Natural killer cell (primary cell): Measurements from ENCODE around the gene RAI1. TPM values are rescaled to one million over a fixed set of nuclear protein-coding genes. Genes with fewer than 3 reads are reported as not detected.
A peak's percentile ranks its signal among the peaks of the same experiment; 100 is the strongest.

Experiments used
- ATAC-seq, 3 donors: fragments of 150-1000 bp in 2 of 3; fragments of 200-7000 bp in 1 of 3; cut with Tn5 transposase; 1 replicate in 1 of 3; 2 replicates in 2 of 3; pipeline ENCODE4 v1.10.0; 2021; ENCODE audit warnings: mild to moderate bottlenecking in 2 of 3, moderate library complexity in 2 of 3
- DNase-seq, 2 donors: peaks; one replicate each; pipeline versions ENCODE4 v3.0.0 to v3.0.0-alpha.2; 2013 to 2021; ENCODE audit warnings: mixed read lengths in 1 of 2
- H3K27ac ChIP-seq: one replicate; pipeline ENCODE4 v1.5.1; 2013; ENCODE audit warnings: mild to moderate bottlenecking, low read length
- H3K27me3 ChIP-seq: one replicate; pipeline ENCODE4 v1.6.1; 2013; ENCODE audit warnings: low read length; ENCODE audit not compliant: control insufficient read depth, insufficient read depth
- H3K36me3 ChIP-seq: one replicate; pipeline ENCODE4 v1.6.1; 2013; ENCODE audit warnings: low read length; ENCODE audit not compliant: control insufficient read depth, insufficient read depth
- H3K4me1 ChIP-seq: one replicate; pipeline ENCODE4 v1.6.1; 2013; ENCODE audit warnings: low read length; ENCODE audit not compliant: control insufficient read depth, insufficient read depth
- H3K4me3 ChIP-seq: one replicate; pipeline ENCODE4 v1.5.1; 2013; ENCODE audit warnings: low read length
- H3K9me3 ChIP-seq: one replicate; pipeline ENCODE4 v1.6.1; 2013; ENCODE audit warnings: low read length; ENCODE audit not compliant: control insufficient read depth, insufficient read depth
- H3K27ac Mint-ChIP-seq, 2 donors: one replicate each; pipeline ENCODE4 v1.8.0; 2022; ENCODE audit warnings: mild to moderate bottlenecking in 2 of 2, mixed read lengths in 2 of 2, moderate library complexity in 1 of 2
- H3K27me3 Mint-ChIP-seq, 2 donors: one replicate each; pipeline ENCODE4 v1.8.0; 2022; ENCODE audit warnings: low read depth in 2 of 2, mixed read lengths in 2 of 2
- H3K36me3 Mint-ChIP-seq: one replicate; pipeline ENCODE4 v1.8.0; 2022; ENCODE audit warnings: mixed read lengths
- H3K4me1 Mint-ChIP-seq, 2 donors: one replicate each; pipeline ENCODE4 v1.8.0; 2022; ENCODE audit warnings: mixed read lengths in 2 of 2
- H3K4me3 Mint-ChIP-seq: one replicate; pipeline ENCODE4 v1.8.0; 2022; ENCODE audit warnings: mild to moderate bottlenecking, moderate library complexity, mixed read lengths
- H3K9me3 Mint-ChIP-seq, 2 donors: one replicate each; pipeline ENCODE4 v1.8.0; 2022; ENCODE audit warnings: mixed read lengths in 2 of 2
- WGBS: methylation state at CpG from one replicate; pipeline ENCODE4 v1.1.7; 2013; ENCODE audit warnings: missing lambda C conversion rate; ENCODE audit not compliant: insufficient coverage; 5-methylcytosine and 5-hydroxymethylcytosine counted together
- intact Hi-C: fragments of 100-400 bp; cut with micrococcal nuclease; formaldehyde crosslinking; loops from one replicate; pipeline ENCODE4 v1.14.2; 2022
- total RNA-seq, 4 donors: library from RNA; stranded (reverse); fragments of 120-200 nt in 1 of 4; gene quantifications; one replicate each; pipeline versions ENCODE4 v1.2.3 to v1.2.4, GENCODE V29; 2013 to 2022
- TF ChIP-seq, protein P1 (sequence below): fragments of 200-600 bp; IDR thresholded peaks from one replicate; pipeline ENCODE4 v1.8.0; 2022; ENCODE audit warnings: antibody characterized with exemption

RAI1 gene
- total RNA-seq, 3 donors from 2014 or later (not counting 1 experiment from before 2014, with no cell fraction given) = 39.8 to 55.0 (median 49.4) TPM

DNA sequence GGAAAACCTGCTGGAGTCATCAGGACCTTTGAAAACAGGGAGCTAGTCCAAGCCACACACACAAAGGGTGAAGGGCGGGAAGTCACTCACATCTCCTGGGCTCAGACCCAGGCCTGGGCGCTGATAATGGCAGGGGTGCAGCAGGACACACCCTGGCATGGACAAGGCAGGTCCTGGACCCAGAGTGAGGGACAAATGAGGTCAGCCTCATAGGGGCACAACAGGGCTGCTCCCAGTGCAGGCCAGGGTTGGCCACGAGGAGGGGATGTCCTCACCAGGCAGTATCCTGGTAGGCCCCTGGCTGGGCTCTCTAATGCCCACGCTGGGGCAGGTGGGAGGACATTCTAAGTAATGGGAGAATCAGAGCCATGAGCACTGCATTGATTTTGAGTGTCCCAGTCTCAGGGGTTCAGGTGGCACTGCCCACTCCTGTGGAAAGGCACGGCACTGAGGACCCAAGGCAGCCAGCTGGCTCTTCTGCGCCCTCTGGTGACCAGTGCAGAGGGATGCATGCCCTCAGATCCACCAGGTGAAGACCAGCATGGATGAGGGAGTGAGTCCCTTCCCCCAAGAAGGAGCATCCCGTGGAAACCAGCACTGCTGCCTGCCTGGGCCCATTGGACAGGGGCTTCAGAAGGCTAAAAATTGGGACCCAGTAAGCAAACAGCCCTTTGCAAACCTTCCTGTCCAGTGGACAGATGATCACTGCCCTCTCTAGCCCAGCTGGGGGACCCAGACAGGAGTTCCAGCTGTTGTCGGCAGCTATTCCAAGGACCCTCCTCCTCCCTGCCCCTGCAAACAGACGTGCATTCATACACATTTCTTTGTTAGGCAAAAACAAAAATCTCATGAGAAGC, 178.9 kb downstream of the RAI1 start:
- intact Hi-C loops = loop anchor here (1.0 kb wide), 2 partner anchors 48 to 179 kb away; partner anchors contain the start of gene RAI1
- H3K27me3 ChIP-seq = no peaks in the 10 kb centered on the region
- Mint-ChIP-seq H3K4me1 (peaks cover 0 to 6% of the 10 kb centered on the region in 2 donors), H3K4me3 (no peak overlapping the region), H3K9me3 (no peaks in the 10 kb centered on the region), H3K27me3 (no peaks in the 10 kb centered on the region), H3K36me3 (no peaks in the 10 kb centered on the region), H3K27ac (no peak overlapping the region)
- TF ChIP-seq, protein P1, sequence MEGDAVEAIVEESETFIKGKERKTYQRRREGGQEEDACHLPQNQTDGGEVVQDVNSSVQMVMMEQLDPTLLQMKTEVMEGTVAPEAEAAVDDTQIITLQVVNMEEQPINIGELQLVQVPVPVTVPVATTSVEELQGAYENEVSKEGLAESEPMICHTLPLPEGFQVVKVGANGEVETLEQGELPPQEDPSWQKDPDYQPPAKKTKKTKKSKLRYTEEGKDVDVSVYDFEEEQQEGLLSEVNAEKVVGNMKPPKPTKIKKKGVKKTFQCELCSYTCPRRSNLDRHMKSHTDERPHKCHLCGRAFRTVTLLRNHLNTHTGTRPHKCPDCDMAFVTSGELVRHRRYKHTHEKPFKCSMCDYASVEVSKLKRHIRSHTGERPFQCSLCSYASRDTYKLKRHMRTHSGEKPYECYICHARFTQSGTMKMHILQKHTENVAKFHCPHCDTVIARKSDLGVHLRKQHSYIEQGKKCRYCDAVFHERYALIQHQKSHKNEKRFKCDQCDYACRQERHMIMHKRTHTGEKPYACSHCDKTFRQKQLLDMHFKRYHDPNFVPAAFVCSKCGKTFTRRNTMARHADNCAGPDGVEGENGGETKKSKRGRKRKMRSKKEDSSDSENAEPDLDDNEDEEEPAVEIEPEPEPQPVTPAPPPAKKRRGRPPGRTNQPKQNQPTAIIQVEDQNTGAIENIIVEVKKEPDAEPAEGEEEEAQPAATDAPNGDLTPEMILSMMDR = peak; percentile 98
- 45% methylated on average over 9 of the region's 9 CpGs for WGBS
- no peak overlapping the region for H3K27ac ChIP-seq
- ATAC-seq (peak; percentile 90 to 99 (median 99)), DNase-seq (peak; percentile 72 to 88)
- H3K4me3 ChIP-seq = no peak overlapping the region
- peaks cover 15% of the 10 kb centered on the region for H3K4me1 ChIP-seq
- H3K9me3 ChIP-seq = no peaks in the 10 kb centered on the region
- H3K36me3 ChIP-seq = peaks cover 3% of the 10 kb centered on the region

DNA sequence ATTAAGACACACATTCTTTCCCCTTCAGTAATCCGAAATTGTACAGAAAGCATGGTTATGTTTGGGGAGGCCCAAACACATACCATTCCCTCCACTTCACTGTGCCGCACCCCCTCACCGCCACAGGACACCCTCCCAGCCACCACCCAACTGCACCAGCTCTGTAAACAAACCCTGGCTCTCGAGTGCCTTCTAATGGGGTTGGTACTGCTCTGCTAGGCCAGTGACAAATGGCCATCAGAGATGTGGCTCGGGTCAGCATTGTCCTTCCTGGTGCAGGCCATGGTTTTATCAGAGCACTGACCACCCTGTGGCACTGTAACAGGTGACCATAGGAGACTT, 179.5 kb downstream of the RAI1 start:
- TF ChIP-seq, protein P1 = no peak
- ATAC-seq (no peak), DNase-seq (no peak)
- Mint-ChIP-seq H3K9me3 (no peaks in the 10 kb centered on the region), H3K4me3 (no peak overlapping the region), H3K27ac (no peak overlapping the region), H3K4me1 (peaks cover 0 to 6% of the 10 kb centered on the region in 2 donors), H3K36me3 (no peaks in the 10 kb centered on the region), H3K27me3 (no peaks in the 10 kb centered on the region)
- no peaks in the 10 kb centered on the region for H3K9me3 ChIP-seq
- WGBS = 88% methylated on average over 5 of the region's 5 CpGs
- intact Hi-C loops = loop anchor here (1.0 kb wide), 2 partner anchors 48 to 179 kb away; partner anchors contain the start of gene RAI1
- H3K4me1 ChIP-seq = peaks cover 15% of the 10 kb centered on the region
- peaks cover 3% of the 10 kb centered on the region for H3K36me3 ChIP-seq
- H3K27ac ChIP-seq = no peak overlapping the region
- H3K27me3 ChIP-seq = no peaks in the 10 kb centered on the region
- H3K4me3 ChIP-seq = no peak overlapping the region

Other genes starting within 250 kb of the RAI1 start
- 10 to 100 TPM; 19.8 to 23.5 (median 22.3) TPM for gene MED9, start 204.5 kb upstream of the RAI1 start, total RNA-seq
- 1 to 10 TPM in 2 of 3 donors, under 1 TPM in 1; 0.60 to 2.4 (median 1.2) TPM for gene RASD1, start 185.1 kb upstream of the RAI1 start, total RNA-seq
- 10 to 100 TPM; 10.3 to 13.6 (median 12.6) TPM for gene PEMT, start 89.8 kb upstream of the RAI1 start, total RNA-seq
- gene SREBF1, start 155.5 kb downstream of the RAI1 start, total RNA-seq = 100 to 1,000 TPM in 2 of 3 donors, 10 to 100 TPM in 1; 80.7 to 208 (median 119) TPM